ENCODE measurements around the gene IDS. TPM values are rescaled to one million over a fixed set of nuclear protein-coding genes. Genes with fewer than 3 reads are reported as not detected.
"Not testable (repeated sequence)": the region's sequence is repeated elsewhere in the genome, so short reads cannot be mapped to it uniquely, and the experiment has no call there.

IDS gene
- total RNA-seq, 2 donors from 2014 or later = 204 to 210 TPM

- TF ChIP-seq CTCF (IDR thresholded peaks at IDR 0.05) = no peak
- ATAC-seq (ENCODE audit: insufficient number of reproducible peaks, low FRiP score, low read depth) (no peak), DNase-seq (ENCODE audit: low spot score) (no peak)
- Histone ChIP-seq H3K4me3 (no peak overlapping the region), H3K36me3 (no peaks in the 10 kb centered on the region), H3K27me3 (replicated peaks; ENCODE audit: insufficient read depth) (no peaks in the 10 kb centered on the region), H3K27ac (no peak overlapping the region), H3K4me1 (ENCODE audit: control insufficient read depth in 1 of 2, low read depth in 2 of 2) (peaks cover 2 to 5% of the 10 kb centered on the region in 2 donors), H3K9me3 (no peaks in the 10 kb centered on the region)
Observed at GRCh38 chrX:149508467-149508866, 3.4 kb upstream of the IDS start.

GRCh38 chrX:149506349-149506748 is 1.2 kb upstream of the IDS start:
- Histone ChIP-seq H3K27ac (no peak overlapping the region), H3K27me3 (replicated peaks; ENCODE audit: insufficient read depth) (no peaks in the 10 kb centered on the region), H3K4me1 (ENCODE audit: control insufficient read depth in 1 of 2, low read depth in 2 of 2) (peaks cover 2 to 18% of the 10 kb centered on the region in 2 donors), H3K4me3 (no peak overlapping the region), H3K9me3 (no peaks in the 10 kb centered on the region), H3K36me3 (no peaks in the 10 kb centered on the region)
- ATAC-seq (ENCODE audit: insufficient number of reproducible peaks, low FRiP score, low read depth) (no peak), DNase-seq (ENCODE audit: low spot score) (no peak)
- TF ChIP-seq CTCF (IDR thresholded peaks at IDR 0.05) = no peak

GRCh38 chrX:149505671-149506070 is 565 bp upstream of the IDS start:
- Histone ChIP-seq H3K9me3 (no peaks in the 10 kb centered on the region), H3K36me3 (peaks cover 4% of the 10 kb centered on the region), H3K27me3 (replicated peaks; ENCODE audit: insufficient read depth) (no peaks in the 10 kb centered on the region), H3K4me1 (ENCODE audit: control insufficient read depth in 1 of 2, low read depth in 2 of 2) (peaks cover 2 to 18% of the 10 kb centered on the region in 2 donors), H3K4me3 (peak overlapping the region; percentile 80), H3K27ac (peak overlapping the region; percentile 84 to 90)
- no peak for DNase-seq (ENCODE audit: low spot score)
- TF ChIP-seq CTCF (IDR thresholded peaks at IDR 0.05) = no peak
- no peak for ATAC-seq (ENCODE audit: insufficient number of reproducible peaks, low FRiP score, low read depth)

GRCh38 chrX:149504226-149504914 is 736 bp downstream of the IDS start:
- Histone ChIP-seq H3K4me3 (peak overlapping the region; percentile 80), H3K4me1 (ENCODE audit: control insufficient read depth in 1 of 2, low read depth in 2 of 2) (peaks cover 2 to 18% of the 10 kb centered on the region in 2 donors), H3K36me3 (peaks cover 8% of the 10 kb centered on the region), H3K27me3 (replicated peaks; ENCODE audit: insufficient read depth) (no peaks in the 10 kb centered on the region), H3K27ac (peak overlapping the region; percentile 84 to 90), H3K9me3 (no peaks in the 10 kb centered on the region)
- DNase-seq (ENCODE audit: low spot score) (no peak), ATAC-seq (ENCODE audit: insufficient number of reproducible peaks, low FRiP score, low read depth) (no peak)
- TF ChIP-seq CTCF (IDR thresholded peaks at IDR 0.05) = no peak

GRCh38 chrX:149503446-149503845 is 1.7 kb downstream of the IDS start:
- DNase-seq (ENCODE audit: low spot score); H3K27me3 ChIP-seq (replicated peaks; ENCODE audit: insufficient read depth); H3K36me3 ChIP-seq; H3K9me3 ChIP-seq: not testable (repeated sequence)
- Histone ChIP-seq H3K4me1 (ENCODE audit: control insufficient read depth in 1 of 2, low read depth in 2 of 2) (peaks cover 2 to 18% of the 10 kb centered on the region in 2 donors), H3K27ac (peak overlapping the region in 1 of 2 donors; percentile 90), H3K4me3 (peak overlapping the region; percentile 80)
- peak; percentile 70 for ATAC-seq (ENCODE audit: insufficient number of reproducible peaks, low FRiP score, low read depth)

GRCh38 chrX:149502923-149503322 is 2.2 kb downstream of the IDS start:
- peak overlapping the region; percentile 28 to 59 for H3K27ac ChIP-seq
- H3K27me3 ChIP-seq (replicated peaks; ENCODE audit: insufficient read depth); DNase-seq (ENCODE audit: low spot score); H3K36me3 ChIP-seq; ATAC-seq (ENCODE audit: insufficient number of reproducible peaks, low FRiP score, low read depth); H3K9me3 ChIP-seq: not testable (repeated sequence)
- peaks cover 2 to 18% of the 10 kb centered on the region in 2 donors for H3K4me1 ChIP-seq (ENCODE audit: control insufficient read depth in 1 of 2, low read depth in 2 of 2)
- peak overlapping the region; percentile 27 for H3K4me3 ChIP-seq

Measured in thoracic aorta (tissue), 2 donors.